NCI-H524 (cell line): ENCODE measurements around the gene UGT1A5.

Source experiments
- DNase-seq, 2 experiments: peaks; one replicate each; lab custom pipeline; 2025; lab: John Stamatoyannopoulos, UW

UGT1A5 gene

DNA sequence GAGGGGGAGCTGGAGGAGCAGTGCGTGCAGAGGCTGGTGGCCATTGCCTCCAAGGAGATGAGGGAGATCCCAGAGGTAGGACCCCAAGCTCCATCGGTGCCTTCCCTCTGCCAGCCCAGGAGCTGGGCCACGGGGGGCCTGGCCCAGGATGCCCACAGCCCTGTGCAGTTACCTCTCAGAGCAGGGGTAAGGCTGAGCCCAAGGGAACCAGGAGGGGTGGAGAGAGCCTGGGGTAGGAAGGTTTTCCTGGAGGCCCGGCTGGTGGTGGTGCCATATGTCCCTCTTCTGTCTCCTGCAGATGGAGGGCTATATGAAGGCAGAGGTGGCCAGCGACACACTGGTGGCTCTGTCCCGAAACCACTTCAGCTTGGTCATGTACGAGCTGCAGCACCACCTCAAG is 76.8 kb downstream of the UGT1A5 start:
- DNase-seq = no peak

DNA sequence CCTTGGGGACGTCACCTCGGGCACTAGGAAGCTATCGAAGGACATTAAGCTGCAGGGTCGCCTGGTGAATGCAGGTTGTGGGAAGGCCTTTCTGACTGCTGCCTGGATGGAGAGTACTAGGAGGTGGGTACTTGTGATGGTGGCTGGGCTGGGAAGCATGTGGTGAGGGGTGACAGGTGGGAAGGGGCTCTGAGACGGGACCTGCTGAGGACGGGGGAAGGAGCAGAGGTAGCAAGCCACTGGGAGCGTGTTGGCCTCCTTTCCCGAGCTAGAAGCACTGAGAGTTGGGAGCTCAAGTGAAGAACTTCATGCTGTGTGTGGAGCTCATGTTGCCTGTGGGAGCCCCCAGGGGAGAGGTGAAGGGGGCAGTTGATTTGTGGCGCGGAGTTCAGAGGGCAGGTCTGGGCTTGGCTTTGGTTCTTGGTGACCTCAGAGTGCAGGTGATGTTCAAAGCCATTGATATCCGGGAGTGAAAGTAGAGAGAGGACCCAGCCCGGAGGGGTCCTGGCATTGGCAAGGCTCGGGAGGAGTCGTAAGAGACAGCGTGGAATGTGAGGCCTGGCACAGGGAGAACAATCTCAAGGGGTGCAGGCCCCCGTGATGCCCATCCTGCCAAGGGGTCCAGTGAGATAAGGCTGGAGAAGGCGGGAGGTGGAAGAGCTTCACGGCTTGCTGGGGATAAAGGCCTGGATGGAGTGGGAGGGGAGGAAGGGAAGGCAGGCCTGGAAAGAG is 78.6 kb downstream of the UGT1A5 start:
- DNase-seq = no peak

DNA sequence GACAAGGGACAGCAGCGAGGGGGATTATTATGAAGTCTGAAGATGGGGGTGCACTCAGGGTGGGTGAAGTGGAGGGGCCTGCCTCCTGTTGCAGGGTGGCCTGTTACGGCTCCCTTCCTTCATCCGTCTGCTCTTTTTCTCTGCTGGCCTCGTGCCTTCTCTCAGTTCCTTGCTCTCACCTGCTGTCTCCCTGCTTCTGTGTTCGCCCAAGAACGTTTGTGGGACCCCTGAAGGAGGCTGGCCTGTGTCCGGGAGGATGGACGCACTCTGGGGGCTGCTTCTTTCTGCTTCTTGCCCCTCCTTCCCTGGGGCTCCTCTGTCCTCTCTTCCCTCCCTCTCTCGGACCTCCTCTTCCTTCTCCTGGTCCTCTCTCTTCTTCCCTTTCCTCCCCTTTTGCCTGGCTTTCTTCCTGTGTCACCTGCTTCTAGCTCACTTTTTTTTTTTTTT is 79.2 kb downstream of the UGT1A5 start:
- no peak for DNase-seq

DNA sequence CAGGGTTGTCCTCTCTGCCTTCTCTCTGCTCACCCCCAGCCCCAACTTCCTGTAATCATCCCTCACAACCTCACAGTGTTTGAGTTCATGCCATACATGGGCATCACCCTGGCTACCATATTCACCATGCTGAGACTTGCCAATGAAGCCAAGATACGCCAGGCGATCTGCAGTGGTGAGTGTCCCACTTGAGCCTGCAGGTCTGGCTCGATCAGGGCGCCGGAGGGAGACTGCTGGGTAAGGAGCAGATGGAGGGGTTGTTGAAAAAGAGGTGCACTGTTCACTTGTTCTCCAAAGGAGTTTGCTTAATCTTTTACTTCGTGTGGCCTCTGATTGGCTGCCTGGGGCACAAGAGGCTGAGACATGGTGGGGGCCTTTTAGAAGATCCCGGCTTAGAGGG is 80.0 kb downstream of the UGT1A5 start:
- no peak for DNase-seq

DNA sequence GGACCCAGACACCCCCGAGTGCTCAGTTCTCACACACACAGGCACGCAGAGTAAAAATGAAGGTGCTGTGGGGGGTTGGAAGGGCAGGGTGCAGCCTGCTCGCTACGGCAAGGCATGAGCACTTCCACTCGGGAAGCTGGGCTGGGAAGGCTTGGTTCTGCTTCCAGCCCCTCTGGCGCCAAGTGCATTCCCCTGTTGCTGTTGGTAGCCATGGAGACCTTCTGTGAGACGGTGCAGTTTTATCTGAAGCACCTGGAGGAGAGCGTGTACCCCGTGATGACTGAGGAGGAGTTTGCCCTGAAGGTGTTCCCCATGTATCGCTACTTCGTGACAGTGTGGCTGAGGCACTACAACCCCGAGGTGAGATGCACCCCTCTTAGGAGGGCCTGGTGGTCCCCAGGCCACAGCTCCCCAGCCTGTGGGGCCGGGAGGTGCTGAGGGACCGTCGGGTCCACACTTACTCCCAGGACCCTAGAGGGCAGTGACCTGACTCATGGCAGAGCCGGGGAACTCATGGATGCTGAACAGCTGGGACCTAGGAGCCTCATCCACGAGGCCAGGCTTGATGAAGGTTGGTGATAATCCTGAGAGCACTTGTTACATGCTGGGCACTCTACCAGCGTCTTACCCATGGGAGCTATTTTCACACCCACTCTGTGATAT is 80.9 kb downstream of the UGT1A5 start:
- DNase-seq = no peak

DNA sequence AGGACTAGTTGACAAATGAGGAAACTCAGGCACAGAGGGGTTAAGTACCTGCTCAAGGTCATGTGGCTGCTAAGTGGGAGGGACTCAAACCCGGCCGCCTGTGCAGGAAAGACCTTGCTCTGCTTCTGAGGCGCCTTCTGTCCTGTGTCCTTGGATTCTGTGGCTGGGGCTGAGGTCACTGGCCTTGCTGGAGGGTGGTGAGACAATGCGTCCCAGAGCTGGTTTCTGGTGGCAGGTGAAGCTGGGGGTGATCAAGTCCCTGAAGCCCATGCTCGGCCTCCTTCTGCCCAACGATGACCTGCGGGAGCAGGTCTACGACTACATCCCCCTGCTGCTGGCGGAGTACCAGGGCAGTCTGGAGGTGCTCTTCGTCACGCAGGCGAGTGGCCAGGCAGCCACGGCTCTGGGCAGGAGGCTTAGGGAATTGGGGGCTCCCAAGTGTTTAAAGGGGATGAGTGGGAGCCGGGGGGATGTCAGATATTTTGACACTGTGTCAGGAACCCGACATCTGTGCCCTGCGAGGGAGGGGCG is 81.5 kb downstream of the UGT1A5 start:
- no peak for DNase-seq

DNA sequence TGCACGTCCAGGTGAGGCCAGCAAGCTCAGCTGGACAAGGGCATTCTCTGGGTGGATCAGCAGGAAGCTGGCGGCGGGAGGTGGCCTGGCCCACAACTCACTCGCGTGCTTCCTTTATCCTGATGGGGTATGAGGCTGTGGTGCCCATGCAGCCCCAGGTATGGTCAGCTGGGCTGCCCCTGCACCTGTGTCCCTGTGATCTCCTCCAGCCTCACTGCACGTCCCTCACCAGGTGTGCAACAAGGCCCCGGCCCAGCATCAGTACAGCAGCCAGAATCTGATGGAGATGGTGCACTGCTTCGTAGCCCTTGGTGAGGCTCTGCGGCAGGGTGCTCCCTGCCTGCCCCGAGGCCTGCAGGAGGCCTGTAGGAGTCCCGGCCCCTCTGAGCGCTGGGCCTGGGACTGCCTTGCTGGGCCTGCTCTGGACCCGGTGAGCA is 83.0 kb downstream of the UGT1A5 start:
- no peak for DNase-seq

DNA sequence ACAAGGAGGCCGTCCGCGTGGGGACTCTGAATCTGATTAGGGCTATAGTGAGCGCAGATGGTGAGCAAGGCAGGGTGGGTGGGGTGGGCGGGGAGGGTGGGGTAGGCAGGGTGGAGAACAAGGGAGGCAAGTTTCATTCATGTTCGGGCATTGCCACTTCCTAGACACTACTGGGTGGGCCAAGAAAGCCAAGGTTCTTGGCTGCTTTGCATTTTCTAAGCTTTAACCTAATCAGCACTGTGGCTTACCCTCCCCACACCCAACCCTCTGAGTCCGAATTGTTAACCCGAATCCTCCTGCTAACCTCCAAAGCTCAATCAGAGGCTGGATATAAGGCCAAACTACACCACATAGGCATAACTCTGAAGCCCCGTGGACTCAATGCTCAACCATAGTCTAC is 83.5 kb downstream of the UGT1A5 start:
- peak in 1 of 2 experiments; percentile 24 for DNase-seq

DNA sequence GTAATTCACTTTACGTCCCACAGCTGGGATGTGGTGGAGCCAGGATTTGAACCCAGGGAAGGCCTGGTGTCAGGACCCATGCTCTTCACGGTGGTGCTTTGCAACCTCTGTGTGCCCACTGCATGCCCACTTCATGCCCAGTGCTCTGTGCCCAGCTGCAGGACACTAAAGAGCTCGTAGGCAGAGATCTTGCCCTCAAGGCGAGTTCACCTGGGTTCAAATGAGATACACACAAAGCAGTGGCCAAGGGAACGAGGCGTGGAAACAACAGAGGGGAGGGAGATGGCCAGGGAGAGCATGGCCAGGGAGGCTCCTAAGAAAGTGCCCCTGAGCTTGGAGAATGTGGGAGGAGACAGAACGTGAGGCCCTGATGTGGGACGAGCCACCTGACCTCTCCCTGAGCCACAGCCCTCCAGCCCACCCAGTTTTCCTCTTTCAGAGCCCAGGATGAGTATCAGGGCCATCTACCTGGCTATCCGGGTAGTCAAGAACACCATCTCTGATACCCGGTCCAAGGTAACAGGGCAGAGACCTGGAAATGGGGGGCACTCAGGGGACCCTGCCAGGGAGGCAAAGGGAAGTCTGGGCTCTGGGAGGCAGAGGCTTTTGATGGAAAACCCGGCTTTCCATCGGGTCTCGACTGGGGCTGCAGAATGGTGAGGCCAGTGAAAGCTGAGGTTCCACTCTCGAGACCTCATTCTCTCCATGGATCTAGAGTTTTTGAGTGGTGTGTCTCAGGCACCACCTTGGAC is 85.8 kb downstream of the UGT1A5 start:
- DNase-seq = no peak

DNA sequence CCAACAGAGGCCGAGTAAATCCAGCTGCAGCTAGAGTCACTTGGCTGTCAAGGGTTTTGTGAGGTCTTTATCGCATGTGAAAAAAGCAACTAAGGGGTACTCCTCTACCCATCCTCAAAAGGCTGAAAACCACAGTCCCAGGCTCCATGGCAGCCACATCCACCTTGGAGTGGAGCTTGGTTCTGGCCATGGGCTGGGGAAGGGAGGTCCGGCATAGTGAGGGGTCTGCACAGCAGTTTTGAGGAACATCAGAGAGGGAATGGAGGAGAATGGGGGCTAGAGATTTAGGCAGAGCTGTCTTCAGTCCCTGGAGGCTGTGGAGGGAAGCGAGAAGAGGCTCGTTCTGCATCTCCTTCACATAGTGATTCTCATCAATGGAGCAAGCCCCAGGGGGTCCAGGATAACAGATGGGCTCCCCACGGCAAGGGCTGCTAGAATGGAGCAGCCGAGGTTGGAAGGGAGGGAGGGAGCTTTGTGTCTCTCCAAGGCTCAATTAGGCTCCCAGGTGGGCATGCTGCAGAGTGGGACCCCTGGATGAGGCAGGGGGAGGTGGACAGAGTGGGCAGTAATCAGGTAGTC is 86.5 kb downstream of the UGT1A5 start:
- peak; percentile 31 to 61 for DNase-seq

DNA sequence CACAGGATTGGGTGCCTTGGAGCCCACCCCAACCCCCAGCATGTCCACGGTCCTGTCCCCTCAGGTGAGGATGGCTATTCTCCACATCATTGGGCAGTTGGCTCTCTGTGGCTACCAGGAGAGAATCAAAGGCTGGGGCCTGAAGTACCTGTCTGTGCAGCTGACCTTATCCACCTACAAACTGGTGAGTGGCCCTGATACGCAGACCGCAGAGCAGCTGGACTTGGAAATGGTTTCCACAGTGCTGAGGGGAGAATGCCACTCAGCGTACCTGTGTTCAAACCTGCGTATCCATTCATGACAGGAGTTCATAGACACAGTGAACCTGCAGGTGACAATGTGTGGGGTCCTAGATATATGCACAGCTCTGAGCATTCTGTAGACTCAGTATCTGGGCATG is 87.0 kb downstream of the UGT1A5 start:
- no peak for DNase-seq

DNA sequence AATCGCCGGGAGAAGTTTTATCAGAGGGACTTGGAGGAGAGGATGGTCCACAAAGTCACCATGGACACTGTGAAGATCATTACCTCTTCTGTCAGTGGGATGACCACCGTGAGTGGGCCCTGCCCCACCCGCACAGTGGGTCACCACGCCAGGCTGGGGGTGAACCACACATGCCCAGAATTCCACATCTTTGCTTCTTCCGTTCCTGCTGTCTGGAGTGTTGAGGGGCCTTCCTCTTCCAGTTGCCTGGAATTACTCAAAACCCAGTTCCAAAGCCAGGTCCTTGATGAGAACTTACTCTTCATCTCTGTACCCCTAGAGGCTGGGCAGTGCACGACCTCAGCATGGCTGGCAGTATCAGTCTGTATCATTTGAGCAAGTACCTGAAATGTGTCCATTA is 87.5 kb downstream of the UGT1A5 start:
- no peak for DNase-seq

DNA sequence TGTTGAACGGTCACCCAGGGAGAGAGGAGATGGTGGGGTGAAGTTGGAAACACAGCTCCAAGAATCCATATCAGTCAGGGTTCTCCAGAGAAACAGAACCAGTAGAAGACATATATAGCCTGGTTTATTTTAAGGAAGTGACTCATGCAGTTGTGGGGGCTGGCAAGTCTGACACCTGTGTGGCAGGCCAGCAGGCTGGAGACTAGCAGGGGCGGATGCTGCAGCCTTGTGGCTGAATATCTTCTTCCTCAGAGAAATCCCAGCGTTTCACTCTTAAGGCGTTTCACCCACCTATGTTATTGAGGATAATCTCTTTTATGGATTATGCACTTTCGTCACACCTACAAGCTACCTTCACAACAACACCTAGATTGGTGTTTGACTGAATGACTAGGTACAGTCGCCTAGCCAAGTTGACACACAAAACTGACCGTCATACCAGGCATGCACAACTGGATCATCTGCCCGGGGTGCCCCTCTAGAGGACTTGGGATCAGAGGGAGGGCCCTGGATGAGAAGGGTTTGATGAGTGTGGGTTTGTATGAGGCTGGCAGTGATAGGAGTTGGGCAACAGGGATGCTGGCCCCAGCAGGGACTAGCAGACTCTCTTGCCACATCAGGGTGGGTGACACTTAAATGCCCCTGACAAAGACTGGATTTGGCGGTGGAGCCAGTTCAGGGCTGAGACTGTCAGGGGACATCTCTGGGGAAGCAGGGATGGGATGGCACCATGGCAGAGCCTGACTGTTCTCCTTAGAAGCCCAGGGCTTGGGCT is 88.8 kb downstream of the UGT1A5 start:
- no peak for DNase-seq

DNA sequence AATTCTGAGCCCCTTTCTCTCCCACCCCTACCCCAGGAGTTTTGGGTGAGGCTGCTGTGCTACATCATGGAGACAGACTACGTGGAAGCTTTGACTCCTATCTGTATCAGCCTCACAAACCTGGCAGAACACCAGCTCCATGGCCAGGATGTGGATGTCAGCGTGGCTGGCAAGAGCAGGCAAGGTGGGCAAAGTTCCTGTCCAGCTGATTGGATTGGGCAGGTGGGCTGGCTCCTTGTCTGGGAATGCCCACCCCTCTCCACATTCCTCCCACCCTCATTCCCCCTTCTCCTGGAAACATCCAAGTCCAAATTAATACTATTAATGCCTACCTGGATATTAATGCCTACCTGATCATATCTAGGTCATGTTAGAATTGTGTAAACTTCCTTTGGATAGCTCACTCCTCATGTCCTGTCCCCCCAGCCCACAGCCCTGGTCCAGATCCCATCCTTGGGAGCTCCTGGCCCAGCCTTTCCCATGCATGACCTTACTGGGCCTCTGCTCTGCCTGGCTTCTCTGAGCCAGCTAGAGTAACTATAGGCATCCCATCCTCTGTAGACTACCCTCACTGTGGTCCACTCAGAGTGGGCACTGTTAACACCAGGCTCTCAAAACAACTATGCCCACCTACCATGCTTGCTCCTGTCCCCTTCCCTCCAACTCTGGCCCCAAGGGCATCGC is 89.6 kb downstream of the UGT1A5 start:
- DNase-seq = no peak

DNA sequence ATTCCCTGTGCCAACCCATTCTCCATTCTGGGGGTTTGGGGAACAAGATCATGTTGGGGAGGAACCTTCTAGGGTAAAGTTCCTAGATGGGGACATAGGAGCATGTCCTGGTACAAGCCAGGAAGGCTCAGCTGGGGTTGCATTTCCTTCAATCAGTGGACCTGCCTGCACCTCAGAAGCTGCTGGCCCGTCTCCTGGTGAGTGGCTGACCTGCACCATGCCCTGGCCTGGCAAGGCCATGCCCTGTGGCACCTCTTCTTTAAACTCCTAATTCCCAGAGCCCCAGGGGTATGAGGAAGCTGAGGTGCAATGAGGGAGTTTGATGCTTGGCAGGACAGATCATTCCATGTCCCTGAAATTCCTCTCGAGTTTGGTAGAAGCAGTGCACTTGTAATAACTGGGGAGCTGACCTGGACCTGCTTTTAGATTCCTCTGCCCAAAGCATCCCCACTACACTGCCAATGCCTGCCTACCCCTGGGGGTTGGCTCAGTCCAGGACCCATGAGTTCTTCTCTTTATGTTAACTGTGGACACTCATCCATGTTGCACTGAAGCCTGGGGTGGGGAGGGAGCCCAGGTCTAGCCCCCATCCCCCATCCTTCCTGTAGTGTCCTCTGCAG is 90.7 kb downstream of the UGT1A5 start:
- DNase-seq = no peak

DNA sequence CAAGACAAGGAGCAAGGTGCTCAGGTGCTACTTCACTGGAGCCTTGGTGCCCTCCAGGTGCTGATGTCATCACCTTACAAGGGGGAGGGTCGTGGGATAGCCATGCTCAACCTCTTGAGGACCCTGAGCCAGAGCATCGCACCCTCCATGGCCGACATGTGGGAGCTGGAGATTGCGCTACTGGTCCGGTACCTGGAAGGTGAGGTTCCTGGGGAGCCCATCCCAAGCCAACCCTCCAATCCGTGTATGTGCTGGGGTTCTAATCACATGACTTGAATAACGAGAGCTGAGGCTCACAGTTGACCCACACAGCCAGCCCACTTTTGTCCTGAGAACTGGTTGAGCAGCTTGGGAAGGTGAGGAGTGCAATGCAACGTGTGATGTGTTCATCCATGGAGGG is 91.3 kb downstream of the UGT1A5 start:
- no peak for DNase-seq

DNA sequence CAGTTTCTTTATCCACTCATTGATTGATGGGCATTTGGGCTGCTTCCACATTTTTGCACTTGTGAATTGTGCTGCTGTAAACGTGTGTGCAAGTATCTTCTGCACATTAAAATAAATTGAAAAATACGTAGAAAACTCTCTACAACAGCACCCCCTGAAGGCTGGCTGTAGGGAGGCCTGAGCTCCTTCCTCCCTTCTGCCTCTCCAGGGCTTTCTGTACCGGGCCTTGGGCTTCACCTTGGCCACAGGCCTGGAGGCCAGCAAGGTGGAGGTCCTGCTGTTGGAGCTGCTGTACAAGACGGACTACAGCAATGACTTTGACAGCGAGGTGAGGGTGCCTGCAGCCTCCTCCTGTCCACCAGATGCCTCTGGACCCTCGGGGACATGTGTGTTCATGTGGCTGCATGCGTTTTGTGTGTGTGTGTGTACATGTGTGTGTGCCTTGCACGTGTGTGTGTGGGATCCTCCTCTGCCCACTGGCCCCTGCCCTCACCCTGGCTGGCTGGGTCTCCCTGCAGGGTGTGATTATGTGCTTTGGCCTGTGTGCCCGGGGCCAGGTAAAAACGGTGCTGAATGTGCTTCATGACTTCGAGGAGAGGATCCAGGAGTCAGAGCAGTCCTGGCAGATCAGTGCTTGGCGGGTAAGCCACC is 94.6 kb downstream of the UGT1A5 start:
- no peak for DNase-seq

DNA sequence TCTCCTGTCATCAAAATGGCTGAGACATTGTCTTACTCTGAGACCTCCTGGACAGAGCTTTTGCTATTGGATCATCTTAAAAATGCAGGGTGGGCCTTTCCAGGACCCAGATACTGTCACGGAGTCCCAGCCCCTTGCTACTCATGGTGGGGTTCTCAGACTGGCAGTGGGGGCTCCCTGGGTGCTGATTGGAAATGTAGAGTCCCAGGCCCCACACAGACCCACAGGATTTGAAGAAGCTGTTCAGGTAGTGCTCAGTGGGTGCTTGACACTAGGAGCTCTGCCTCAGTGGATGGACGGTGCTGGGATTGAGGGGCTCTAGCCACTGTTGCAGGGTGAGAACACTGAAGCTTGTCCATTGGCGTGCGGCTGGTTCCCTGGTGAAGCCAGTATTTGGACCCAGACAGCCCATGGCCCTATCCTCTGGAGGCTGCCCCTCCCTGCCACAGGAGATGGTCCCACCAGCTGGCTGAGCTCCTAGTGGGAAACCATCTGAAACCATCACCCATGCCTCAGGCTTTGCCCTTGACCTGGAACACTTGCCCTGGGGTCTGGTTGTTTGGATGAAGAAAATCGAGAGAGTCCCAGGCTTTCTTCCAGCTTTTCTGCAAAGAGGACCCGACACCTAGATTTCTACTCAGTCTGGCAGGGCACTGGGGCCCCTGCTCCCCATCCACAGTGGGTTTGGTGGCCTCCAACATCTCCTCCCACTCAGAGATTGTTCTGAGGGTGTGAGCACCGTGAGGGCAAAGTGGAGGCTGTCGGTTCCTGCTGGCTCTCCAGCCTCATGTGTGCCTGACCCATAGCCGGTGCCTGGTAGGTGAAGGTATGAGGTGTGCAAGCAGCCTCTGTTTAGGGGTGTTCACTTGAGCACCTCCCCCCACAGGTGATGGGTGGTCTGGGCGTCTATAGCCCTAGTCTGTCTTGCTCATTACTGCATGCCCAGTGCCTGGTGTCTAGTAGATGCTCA is 95.5 kb downstream of the UGT1A5 start:
- DNase-seq = no peak

DNA sequence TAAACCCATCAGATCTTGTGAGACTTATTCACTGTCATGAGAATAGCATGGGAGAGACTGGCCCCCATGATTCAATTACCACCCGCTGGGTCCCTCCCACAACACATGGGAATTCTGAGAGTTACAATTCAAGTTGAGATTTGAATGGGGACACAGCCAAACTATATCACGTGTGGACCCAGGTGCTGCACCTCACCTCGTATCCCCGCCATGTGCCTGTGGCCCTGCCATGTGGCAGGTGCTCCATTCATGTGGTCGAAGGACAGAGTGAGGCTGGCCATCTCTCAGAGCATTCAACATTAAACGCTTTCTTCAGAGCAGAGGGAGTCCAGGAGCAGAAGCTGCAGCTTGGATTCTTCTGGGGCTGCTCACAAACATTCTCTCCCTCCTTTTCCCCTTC is 97.7 kb downstream of the UGT1A5 start:
- DNase-seq = no peak
